NCI-H146 (cell line): ENCODE measurements around the gene DNAJC6.
A peak's percentile ranks its signal among the peaks of the same experiment; 100 is the strongest.

Experiments
- DNase-seq: peaks from one replicate; lab custom pipeline; 2025; lab: John Stamatoyannopoulos, UW

Gene DNAJC6

GRCh38 chr1:65407877-65408276, 98.5 kb downstream of the DNAJC6 start:
- DNase-seq: no peak

DNA sequence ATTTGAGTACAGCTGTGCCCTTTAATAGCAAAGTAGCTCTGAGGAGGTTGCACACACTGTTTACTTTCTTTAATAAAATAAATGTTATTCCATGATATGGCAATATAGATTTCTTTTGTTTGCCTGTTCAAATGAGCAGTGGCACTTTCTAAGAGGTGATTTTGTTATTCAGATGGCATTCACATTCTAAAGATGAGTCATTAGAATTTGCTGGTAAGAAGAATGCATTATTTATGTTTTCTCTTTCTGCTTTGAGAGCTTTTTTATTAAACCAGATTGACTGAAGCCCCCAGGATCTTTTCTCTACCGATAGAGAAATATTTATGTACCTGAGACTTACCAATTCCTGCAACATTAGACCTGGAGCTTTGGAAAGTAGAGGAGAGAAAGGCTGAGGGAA, 100.0 kb downstream of the DNAJC6 start:
- DNase-seq: no peak

DNA sequence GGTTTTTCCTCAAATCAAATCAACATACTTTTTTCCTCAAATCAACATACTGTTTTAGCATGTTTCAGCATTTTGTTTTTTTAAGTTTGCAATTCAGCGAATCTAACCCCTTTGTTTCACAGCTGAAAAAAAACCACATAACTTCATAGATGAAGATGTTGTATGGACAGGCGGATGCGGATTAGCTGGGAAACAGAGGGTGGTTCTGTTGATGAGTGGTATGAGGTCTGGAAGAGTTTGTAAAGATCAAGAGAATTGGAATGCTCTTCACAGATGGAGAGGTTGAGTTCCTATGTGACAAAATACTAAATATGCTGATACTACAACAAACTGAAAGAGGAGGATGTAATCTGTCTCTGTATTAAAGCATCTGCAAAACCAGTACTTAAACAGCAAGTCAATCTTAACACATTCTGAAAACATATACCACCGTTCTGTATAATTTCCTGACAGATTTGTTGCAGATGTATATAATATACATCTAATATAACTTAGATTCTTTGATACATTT, 100.5 kb downstream of the DNAJC6 start:
- no peak for DNase-seq

GRCh38 chr1:65412256-65412983, 103.1 kb downstream of the DNAJC6 start:
- no peak for DNase-seq

DNA sequence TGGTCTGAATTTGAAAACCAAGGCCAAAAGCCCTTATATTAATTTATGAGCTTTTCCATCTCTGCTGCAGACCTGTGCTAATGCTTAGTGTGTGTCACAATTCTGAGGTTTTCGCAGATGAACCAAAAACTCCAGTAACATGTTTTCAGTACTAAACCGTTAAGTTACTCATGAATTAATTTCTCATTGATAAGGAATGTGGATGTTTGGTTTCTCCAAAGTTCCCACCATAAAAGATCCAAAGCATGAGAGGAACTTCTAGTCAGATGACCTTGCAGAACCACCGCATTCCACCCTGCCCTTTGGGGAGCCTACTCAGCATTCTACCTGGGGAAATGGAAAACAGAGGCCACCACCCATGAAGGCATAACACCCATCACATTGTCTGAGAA, 103.6 kb downstream of the DNAJC6 start:
- DNase-seq: no peak

GRCh38 chr1:65414538-65414937, 105.2 kb downstream of the DNAJC6 start:
- DNase-seq: no peak

DNA sequence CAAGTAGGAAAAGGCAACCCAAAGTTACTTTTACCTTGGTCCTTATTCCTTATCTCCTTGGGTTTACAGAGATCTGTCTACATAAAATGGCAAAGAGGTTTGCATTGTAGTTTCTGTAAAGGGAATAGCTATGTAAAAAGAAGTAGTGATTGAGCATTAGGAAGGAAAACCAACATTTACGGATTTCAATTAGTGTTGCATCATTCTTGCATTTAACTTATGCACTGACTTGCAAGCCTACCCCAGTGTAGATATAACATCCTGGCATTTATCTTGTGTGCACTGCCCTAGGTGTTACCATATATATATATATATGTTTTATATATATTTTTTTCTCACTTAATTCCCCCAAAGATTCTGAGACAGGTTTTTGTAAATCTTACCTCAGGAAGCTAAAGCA, 107.4 kb downstream of the DNAJC6 start:
- no peak for DNase-seq

GRCh38 chr1:65417729-65418128, 108.4 kb downstream of the DNAJC6 start:
- DNase-seq: no peak

DNA sequence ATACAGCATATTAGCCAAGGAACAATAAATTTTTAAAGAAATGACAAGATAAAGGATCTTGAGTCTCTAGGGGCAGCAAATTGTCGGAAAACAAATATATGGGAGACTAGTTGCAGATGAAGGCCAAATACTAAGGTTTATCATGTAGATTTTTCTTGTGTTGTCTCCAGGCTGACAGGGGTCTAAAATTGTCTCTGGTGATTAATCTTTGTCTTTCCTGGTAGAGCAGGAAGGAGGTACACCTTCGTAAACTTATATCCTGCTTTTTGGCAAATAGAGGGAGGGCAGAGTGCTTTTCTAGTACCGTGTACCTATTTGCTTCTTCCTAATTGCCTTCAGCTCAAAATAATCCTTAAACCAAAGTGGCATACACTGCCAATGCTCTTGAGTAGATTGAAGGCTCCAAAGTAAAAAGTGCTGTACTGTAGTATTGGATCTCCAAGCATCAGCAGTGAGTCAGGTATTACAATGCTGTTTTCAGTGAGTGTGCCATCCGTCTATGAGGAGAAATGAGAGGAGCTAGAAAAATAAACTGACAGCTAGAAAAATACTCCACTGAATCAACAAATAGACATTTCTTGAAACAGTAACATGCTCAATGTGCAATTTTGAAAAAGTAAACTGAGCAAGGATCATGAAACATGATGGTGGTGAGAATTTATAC, 109.3 kb downstream of the DNAJC6 start:
- no peak for DNase-seq

GRCh38 chr1:65419681-65420589, 110.6 kb downstream of the DNAJC6 start:
- peak; percentile 98 for DNase-seq

DNA sequence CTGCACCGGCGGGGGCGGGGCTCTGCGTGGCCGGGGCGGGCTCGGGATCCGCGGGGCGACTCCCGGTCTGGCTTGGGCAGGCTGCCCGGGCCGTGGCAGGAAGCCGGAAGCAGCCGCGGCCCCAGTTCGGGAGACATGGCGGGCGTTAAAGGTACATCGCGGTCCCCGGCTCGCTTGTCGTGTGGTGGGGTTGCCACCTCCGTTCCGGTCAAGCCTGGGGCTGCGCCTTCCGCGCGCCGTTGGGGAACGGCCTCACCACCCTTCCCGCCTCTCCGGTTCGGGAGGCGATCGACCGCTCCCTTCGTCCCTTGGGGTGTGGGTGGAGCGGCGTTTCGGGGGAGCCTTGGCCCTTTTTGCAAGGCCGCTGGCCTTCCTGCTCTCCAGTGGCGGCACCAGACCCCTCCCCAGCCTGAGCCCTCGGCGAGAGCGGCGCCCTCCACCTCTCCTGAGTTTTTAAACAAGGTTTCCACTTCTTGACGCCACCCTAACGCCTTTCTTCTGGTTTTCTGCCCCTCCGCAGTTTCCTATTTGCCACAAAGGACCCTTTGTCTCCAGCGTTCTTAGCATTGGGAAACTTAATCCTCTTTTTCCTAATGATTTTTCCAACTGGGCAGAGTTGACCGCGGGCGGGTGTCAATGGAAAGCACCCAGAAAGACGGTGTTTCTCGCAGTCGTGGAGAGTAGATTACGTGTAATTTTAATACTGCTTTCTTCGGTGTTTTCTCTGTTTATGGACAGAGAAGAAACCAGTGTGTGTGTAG, 111.4 kb downstream of the DNAJC6 start, which contains the start of the genes LEPR and LEPROT:
TSS of gene LEPR (plus strand) at position 79 of the 761 bp plus-strand sequence. CDS start 144,898 bp downstream, outside the sequence.
TSS of gene LEPROT (plus strand) at position 79 of the 761 bp plus-strand sequence. CDS start at position 136, 57 bp downstream.
- peak; percentile 98 for DNase-seq

GRCh38 chr1:65421351-65422025, 112.1 kb downstream of the DNAJC6 start:
- DNase-seq: peak; percentile 19

GRCh38 chr1:65422241-65423203, 113.2 kb downstream of the DNAJC6 start:
- DNase-seq: no peak

- no peak for DNase-seq
These were observed 114.7 kb downstream of the DNAJC6 start for GRCh38 chr1:65423884-65424572.

GRCh38 chr1:65424573-65424889, 115.2 kb downstream of the DNAJC6 start:
- DNase-seq: no peak

DNA sequence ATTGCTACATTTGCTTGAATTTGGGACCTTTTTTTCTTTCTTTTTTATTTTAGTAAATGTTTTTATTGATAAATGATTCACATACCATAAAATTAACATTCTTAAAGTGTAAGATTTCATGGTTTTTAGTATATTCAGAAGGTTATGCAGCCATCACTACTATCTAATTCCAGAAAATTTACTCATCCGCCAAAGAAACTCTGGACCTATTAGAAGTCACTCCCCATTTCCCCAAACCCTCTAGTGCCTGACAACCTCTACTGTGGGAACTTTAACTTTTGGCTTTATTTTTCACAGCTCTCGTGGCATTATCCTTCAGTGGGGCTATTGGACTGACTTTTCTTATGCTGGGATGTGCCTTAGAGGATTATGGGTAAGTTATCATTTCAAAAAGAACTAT, 115.7 kb downstream of the DNAJC6 start:
- no peak for DNase-seq

GRCh38 chr1:65425697-65426096, 116.4 kb downstream of the DNAJC6 start:
- DNase-seq: no peak

DNA sequence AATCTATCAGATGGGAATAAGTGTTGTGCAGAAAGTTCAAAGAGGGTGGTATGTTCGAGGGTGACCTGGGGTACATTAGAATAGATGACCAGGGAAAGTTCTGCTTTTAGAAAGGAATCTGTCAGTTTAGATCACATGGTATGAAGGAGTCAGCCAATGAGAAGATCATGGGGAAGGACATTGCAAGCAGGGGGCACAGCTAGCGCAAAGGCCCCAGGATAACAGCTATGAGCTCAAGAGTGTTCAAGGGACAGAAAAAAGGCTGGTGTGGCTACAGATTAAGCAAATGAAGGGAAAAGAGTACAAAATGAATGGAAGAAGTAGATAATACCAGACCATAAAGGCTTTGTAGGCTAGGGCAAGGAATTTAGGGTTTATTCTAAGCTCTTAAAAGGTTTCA, 119.7 kb downstream of the DNAJC6 start:
- DNase-seq: no peak

- DNase-seq: no peak
These were observed 120.5 kb downstream of the DNAJC6 start for GRCh38 chr1:65429806-65430205.
